Rectal smooth muscle tissue (tissue), 1 donor: ENCODE data around the gene TSPAN15.

Experiments used
- H3K27ac ChIP-seq: one replicate; pipeline ENCODE4 v1.7.0; 2013; ENCODE audit warnings: low read depth, low read length, inconsistent platforms
- H3K27me3 ChIP-seq: one replicate; pipeline ENCODE4 v1.7.0; 2013; ENCODE audit warnings: low read length; ENCODE audit not compliant: control insufficient read depth, insufficient read depth
- H3K36me3 ChIP-seq: one replicate; pipeline ENCODE4 v1.7.0; 2013; ENCODE audit warnings: low read length; ENCODE audit not compliant: control insufficient read depth, insufficient read depth
- H3K4me1 ChIP-seq: one replicate; pipeline ENCODE4 v1.7.0; 2013; ENCODE audit warnings: low read length; ENCODE audit not compliant: control insufficient read depth, insufficient read depth
- H3K4me3 ChIP-seq: one replicate; pipeline ENCODE4 v1.7.0; 2013; ENCODE audit warnings: low read length
- H3K9ac ChIP-seq: one replicate; pipeline ENCODE4 v1.7.0; 2013; ENCODE audit warnings: low read length

Gene TSPAN15

DNA sequence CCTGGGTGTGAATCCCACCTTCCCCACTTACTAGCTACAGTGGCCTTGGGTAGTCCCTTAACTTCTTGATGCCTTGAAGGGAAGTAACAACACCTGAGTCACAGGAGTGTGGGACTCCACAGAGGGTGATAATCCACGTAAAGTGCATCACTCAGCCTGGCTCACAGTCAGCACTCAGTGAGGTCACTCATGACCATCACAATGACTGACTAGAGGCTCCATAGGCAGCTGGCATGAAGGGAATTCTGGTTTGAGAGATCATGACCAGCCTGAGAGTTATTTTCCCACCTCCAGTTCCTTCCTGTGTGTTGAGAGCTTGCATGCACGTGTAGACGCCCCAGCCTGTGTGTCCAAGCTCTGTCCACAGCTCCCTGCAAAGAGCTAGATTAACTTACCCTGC lies 87.2 kb downstream of the TSPAN15 start:
- no peaks in the 10 kb centered on the region for H3K27me3 ChIP-seq

DNA sequence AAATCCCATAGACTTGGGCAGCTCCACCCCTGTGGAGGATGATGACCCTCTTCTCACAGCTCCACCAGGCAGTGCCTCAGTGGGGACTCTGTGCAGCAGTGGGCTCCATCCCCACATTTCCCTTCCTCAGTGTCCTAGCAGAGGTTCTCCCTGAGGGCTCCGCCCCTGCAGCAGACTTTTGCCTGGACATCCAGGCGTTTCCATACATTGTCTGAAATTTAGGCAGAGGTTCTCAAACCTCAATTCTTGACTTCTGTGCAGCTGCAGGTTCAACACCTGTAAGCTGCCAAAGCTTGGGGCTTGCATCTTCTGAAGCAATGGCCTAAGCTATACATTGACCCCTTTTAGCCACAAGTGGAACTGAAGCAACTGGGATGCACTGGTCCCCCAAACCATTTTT lies 90.2 kb downstream of the TSPAN15 start:
- no peak overlapping the region for H3K27ac ChIP-seq
- H3K4me1 ChIP-seq: no peaks in the 10 kb centered on the region
- no peak overlapping the region for H3K4me3 ChIP-seq
- no peaks in the 10 kb centered on the region for H3K27me3 ChIP-seq
- no peak overlapping the region for H3K9ac ChIP-seq
- H3K36me3 ChIP-seq: no peaks in the 10 kb centered on the region

More for the DNA sequence above, 87.2 kb downstream of the TSPAN15 start:
- H3K4me3 ChIP-seq: no peak overlapping the region
- H3K4me1 ChIP-seq: no peaks in the 10 kb centered on the region
- no peak overlapping the region for H3K9ac ChIP-seq
- H3K36me3 ChIP-seq: no peaks in the 10 kb centered on the region
- no peak overlapping the region for H3K27ac ChIP-seq

DNA sequence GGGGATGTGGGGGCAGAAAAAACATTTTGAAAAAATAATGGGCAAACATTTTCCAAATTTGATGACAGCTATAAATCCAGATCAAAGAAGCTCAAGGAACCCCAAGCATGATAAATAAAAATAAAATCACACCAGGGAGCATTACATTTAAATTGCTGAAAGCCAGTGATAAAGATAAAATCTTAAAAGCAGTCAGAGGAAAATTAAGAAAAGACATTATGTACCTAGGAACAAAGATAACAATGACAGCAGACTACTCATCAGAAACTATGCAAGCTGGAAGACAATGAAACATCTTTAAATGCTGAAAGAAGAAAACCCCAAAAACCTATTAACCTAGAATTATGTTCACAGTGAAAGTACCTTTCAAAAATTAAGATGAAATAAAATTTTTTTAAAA lies 98.7 kb downstream of the TSPAN15 start:
- Histone ChIP-seq H3K27ac (no peak overlapping the region), H3K9ac (no peak overlapping the region), H3K4me1 (no peaks in the 10 kb centered on the region), H3K27me3 (peaks cover 3% of the 10 kb centered on the region), H3K36me3 (no peaks in the 10 kb centered on the region), H3K4me3 (no peak overlapping the region)

DNA sequence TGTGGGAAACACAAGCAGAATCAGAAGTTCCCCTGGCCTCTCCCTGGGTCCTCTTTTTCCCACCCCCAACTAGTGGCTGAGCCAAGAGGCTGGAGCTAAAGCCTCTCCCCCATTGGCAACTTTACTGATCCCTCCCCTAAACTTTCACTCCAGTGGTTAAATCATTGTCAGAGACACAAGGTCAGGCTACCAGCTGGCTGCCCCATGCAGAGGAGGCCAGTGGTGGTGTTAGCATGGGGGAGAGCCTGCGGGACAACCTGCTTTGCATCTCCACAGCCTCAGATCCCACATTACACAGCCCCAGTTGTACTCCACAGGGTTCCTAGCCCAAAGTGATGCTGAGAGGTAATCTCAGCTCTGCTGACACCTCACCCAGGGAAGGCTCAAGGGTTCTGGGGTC lies 101.0 kb downstream of the TSPAN15 start:
- Histone ChIP-seq H3K27ac (no peak overlapping the region), H3K9ac (no peak overlapping the region), H3K36me3 (no peaks in the 10 kb centered on the region), H3K27me3 (peaks cover 3% of the 10 kb centered on the region), H3K4me3 (no peak overlapping the region), H3K4me1 (no peaks in the 10 kb centered on the region)

DNA sequence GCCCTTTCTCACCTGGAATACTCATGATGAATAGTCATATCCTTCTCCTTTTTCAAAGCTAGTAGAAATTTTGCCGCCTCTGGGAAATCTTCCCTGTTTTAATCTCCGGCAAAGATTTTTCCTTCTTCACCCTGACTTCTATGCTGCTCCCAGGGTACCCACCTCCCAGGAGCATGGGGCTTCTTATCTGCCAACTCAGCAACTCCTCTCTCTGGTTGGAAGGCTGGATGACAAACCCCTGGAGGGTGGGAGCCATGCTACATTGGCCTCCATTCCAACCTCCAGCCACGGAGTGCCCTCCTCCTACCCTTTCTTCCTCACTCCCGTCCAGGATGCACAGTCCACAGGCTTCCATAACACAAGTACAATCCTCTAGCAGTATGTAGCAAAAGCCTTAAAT lies 102.1 kb downstream of the TSPAN15 start:
- Histone ChIP-seq H3K36me3 (no peaks in the 10 kb centered on the region), H3K4me3 (no peak overlapping the region), H3K27ac (no peak overlapping the region), H3K4me1 (no peaks in the 10 kb centered on the region), H3K27me3 (peaks cover 5% of the 10 kb centered on the region), H3K9ac (no peak overlapping the region)

DNA sequence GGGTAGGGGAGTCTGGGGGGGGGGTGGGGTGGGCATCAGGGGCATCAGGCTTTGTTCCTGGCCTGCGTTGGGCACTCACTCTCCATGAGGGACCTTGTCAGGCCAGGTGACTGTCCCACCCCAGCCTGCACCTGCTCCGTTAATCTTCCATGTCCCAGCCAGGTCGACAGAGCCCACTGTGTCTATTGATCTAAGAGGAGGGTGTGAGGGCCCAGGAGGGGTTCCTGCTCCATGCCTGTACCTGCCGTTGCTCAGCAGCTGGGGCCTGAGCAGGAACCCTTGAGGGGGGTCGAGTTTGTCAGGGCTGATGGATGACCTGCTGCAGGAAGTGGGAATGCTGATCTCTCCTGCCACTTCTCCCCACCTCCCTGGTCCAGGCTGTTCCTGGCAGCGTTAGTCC lies 103.3 kb downstream of the TSPAN15 start:
- H3K4me3 ChIP-seq: no peak overlapping the region
- no peak overlapping the region for H3K27ac ChIP-seq
- no peaks in the 10 kb centered on the region for H3K36me3 ChIP-seq
- H3K4me1 ChIP-seq: no peaks in the 10 kb centered on the region
- H3K27me3 ChIP-seq: peaks cover 7% of the 10 kb centered on the region
- no peak overlapping the region for H3K9ac ChIP-seq
